HepG2 (cell line): ENCODE measurements around the gene PERCC1. TPM values are rescaled to one million over a fixed set of nuclear protein-coding genes. Genes with fewer than 3 reads are reported as not detected.
A peak's percentile ranks its signal among the peaks of the same experiment; 100 is the strongest.

ENCODE experiments used
- ADNP ChIP-seq: sonication (generic); formaldehyde crosslinking; IDR thresholded peaks from 2 replicates; pipeline ENCODE4 v1.4.0; 2020; ENCODE audit warnings: missing genetic modification reagents
- ARID3A ChIP-seq: IDR thresholded peaks from 2 replicates; pipeline ENCODE4 v1.6.1; 2012; ENCODE audit warnings: low read depth, low read length, improper control_type of control experiment
- BHLHE40 ChIP-seq: IDR thresholded peaks from 2 replicates; pipeline ENCODE4 v1.6.1; 2011; ENCODE audit warnings: low read length, improper control_type of control experiment
- CEBPZ ChIP-seq: IDR thresholded peaks from 2 replicates; pipeline ENCODE4 v1.6.1; 2012; ENCODE audit warnings: low read length, improper control_type of control experiment
- CSRNP1 ChIP-seq: sonication (generic); formaldehyde crosslinking; IDR thresholded peaks from 2 replicates; pipeline ENCODE4 v1.8.1; 2023; ENCODE audit warnings: mild to moderate bottlenecking, missing genetic modification reagents
- HNRNPLL ChIP-seq: fragments of 200-400 bp; formaldehyde crosslinking; IDR thresholded peaks from 2 replicates; pipeline ENCODE4 v1.6.1; 2017; ENCODE audit warnings: mild to moderate bottlenecking, low read depth, low read length; ENCODE audit not compliant: poor library complexity, severe bottlenecking
- HOXA5 ChIP-seq: sonication (generic); formaldehyde crosslinking; IDR thresholded peaks from 2 replicates; pipeline ENCODE4 v1.4.0; 2020; ENCODE audit warnings: missing genetic modification reagents
- IRX3 ChIP-seq: sonication (generic); formaldehyde crosslinking; IDR thresholded peaks from 2 replicates; pipeline ENCODE4 v1.8.1; 2023; ENCODE audit warnings: mild to moderate bottlenecking, low read depth, missing genetic modification reagents, borderline replicate concordance
- KLF16 ChIP-seq, 2 experiments: sonication (generic) in 1 of 2; formaldehyde crosslinking in 1 of 2; IDR thresholded peaks; 2 replicates each; pipeline versions ENCODE4 v1.6.1 to v1.8.0; 2016 to 2023; ENCODE audit warnings: missing genetic modification reagents in 2 of 2, missing compliant biosample characterization in 1 of 2
- KLF9 ChIP-seq: IDR thresholded peaks from 2 replicates; pipeline ENCODE4 v1.6.1; 2016; ENCODE audit warnings: low read depth
- SAP130 ChIP-seq: IDR thresholded peaks from 2 replicates; pipeline ENCODE4 v1.6.1; 2016; ENCODE audit warnings: low read depth
- ZBTB38 ChIP-seq: sonication (generic); formaldehyde crosslinking; IDR thresholded peaks from 2 replicates; pipeline ENCODE4 v1.5.1; 2020; ENCODE audit warnings: mild to moderate bottlenecking, missing genetic modification reagents
- ZNF274 ChIP-seq: sonication (generic); formaldehyde crosslinking; IDR thresholded peaks from 2 replicates; pipeline ENCODE4 v1.5.1; 2020; ENCODE audit warnings: mild to moderate bottlenecking, missing genetic modification reagents
- ZNF557 ChIP-seq: sonication (generic); formaldehyde crosslinking; IDR thresholded peaks from 2 replicates; pipeline ENCODE4 v1.4.0; 2020; ENCODE audit warnings: missing genetic modification reagents
- ZNF709 ChIP-seq: sonication (generic); formaldehyde crosslinking; IDR thresholded peaks from 2 replicates; pipeline ENCODE4 v1.5.0; 2020; ENCODE audit warnings: mild to moderate bottlenecking, missing genetic modification reagents
- ZNF746 ChIP-seq: sonication (generic); formaldehyde crosslinking; IDR thresholded peaks from 2 replicates; pipeline ENCODE4 v1.8.0; 2022; ENCODE audit warnings: mild to moderate bottlenecking, missing genetic modification reagents
- ZNF772 ChIP-seq: sonication (generic); formaldehyde crosslinking; IDR thresholded peaks from 2 replicates; pipeline ENCODE4 v1.5.0; 2020; ENCODE audit warnings: mild to moderate bottlenecking, missing genetic modification reagents
- polyA plus RNA-seq, 8 experiments: library from polyadenylated mRNA; depleted of rRNA in 3 of 8; stranded (reverse) in 7 of 8; unstranded in 1 of 8; fragments of >200 nt; fragmentation: Illumina TruSeq in 4 of 8; extraction: Trizol in 4 of 8; gene quantifications; 2 replicates each; pipeline versions ENCODE4 v1.2.1 to v1.2.3, GENCODE V29; 2011 to 2016; ENCODE audit warnings: low read depth in 4 of 8, missing spikeins in 1 of 8, mixed read lengths in 1 of 8; ENCODE audit not compliant: insufficient read depth in 1 of 8
- total RNA-seq, 5 experiments: library from RNA; depleted of rRNA; stranded (reverse); fragments of >200 nt; fragmentation: Illumina TruSeq; extraction: Trizol; gene quantifications; 2 replicates each; pipeline ENCODE4 v1.2.3, GENCODE V29; 2016; ENCODE audit warnings: low read depth in 1 of 5
- TF ChIP-seq, protein P1 (sequence below): sonication (generic); formaldehyde crosslinking; conservative IDR thresholded peaks from 2 replicates; pipeline ENCODE4 v1.4.0; 2020; ENCODE audit warnings: mild to moderate bottlenecking, missing genetic modification reagents, moderate library complexity
- TF ChIP-seq, protein P2 (sequence below): sonication (generic); formaldehyde crosslinking; IDR thresholded peaks from 2 replicates; pipeline ENCODE4 v1.4.0; 2020; ENCODE audit warnings: missing genetic modification reagents

Gene PERCC1
- total and polyA plus RNA-seq, 2 of the 13 experiments (the other 11 are each of a cell fraction or from before 2014, with no cell fraction given) = 0.15 TPM; not detected in 1

DNA sequence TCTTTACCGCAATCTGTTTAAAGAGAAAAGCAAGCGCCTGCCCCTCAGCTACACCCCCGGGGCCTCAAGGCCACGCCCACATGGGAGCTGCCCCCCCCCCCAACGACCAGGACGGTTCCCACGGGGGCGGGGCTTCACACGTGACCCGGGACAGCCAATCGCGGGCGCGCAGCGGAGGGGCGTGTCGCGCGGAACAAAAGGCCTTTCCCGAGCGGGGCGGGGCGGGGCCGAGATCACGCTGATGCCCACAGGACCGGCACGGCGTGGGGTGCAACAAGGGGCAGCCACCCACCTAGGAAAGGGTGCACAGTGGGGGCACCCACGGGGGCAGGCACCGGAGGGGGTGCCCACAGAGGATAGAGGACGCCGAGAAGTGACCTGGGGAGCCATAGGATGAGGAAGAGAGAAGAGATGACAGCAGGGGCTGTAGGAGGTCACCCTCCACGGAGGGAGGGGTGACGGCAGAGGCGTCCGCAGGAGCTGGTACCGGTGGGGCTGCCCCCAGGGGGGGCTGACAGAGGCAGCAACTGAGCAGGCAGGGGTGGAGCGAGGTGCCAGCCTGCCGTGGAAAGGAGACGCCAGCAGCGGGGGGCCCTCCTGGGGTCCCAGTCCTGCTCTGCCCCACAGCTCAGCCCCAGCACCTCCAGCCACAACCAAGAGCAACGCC lies 22.6 kb upstream of the PERCC1 start (continued):
- TF ChIP-seq ZNF274 (CRISPR knock-in tag) = 0 out of 2 replicates have a peak, but pooled peaks have one; percentile 29
- TF ChIP-seq ZBTB38 (CRISPR knock-in tag) = no peak
- TF ChIP-seq CSRNP1 (CRISPR knock-in tag) = no peak
- TF ChIP-seq HOXA5 = 0 out of 2 replicates have a peak, but pooled peaks have one; percentile 41
- peak; percentile 91 for TF ChIP-seq SAP130 (CRISPR knock-in tag)
- no peak for TF ChIP-seq ZNF709 (CRISPR knock-in tag)
- no peak for TF ChIP-seq ZNF772 (CRISPR knock-in tag)
- TF ChIP-seq ZNF557 (CRISPR knock-in tag) = 0 out of 2 replicates have a peak, but pooled peaks have one; percentile 50
- peak in 1 of 2 experiments; percentile 74; a peak in 1 of 4 replicates for TF ChIP-seq KLF16 (CRISPR knock-in tag; IDR thresholded peaks at IDR 0.05)
- TF ChIP-seq IRX3 (CRISPR knock-in tag) = no peak
- TF ChIP-seq, protein P1, sequence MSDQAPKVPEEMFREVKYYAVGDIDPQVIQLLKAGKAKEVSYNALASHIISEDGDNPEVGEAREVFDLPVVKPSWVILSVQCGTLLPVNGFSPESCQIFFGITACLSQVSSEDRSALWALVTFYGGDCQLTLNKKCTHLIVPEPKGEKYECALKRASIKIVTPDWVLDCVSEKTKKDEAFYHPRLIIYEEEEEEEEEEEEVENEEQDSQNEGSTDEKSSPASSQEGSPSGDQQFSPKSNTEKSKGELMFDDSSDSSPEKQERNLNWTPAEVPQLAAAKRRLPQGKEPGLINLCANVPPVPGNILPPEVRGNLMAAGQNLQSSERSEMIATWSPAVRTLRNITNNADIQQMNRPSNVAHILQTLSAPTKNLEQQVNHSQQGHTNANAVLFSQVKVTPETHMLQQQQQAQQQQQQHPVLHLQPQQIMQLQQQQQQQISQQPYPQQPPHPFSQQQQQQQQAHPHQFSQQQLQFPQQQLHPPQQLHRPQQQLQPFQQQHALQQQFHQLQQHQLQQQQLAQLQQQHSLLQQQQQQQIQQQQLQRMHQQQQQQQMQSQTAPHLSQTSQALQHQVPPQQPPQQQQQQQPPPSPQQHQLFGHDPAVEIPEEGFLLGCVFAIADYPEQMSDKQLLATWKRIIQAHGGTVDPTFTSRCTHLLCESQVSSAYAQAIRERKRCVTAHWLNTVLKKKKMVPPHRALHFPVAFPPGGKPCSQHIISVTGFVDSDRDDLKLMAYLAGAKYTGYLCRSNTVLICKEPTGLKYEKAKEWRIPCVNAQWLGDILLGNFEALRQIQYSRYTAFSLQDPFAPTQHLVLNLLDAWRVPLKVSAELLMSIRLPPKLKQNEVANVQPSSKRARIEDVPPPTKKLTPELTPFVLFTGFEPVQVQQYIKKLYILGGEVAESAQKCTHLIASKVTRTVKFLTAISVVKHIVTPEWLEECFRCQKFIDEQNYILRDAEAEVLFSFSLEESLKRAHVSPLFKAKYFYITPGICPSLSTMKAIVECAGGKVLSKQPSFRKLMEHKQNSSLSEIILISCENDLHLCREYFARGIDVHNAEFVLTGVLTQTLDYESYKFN (CRISPR knock-in tag) = peak; percentile 40; the same call in 1 of the 2 replicates
- no peak for TF ChIP-seq HNRNPLL
- peak; percentile 84; the same call in 1 of the 2 replicates for TF ChIP-seq KLF9
- no peak for TF ChIP-seq ADNP (CRISPR knock-in tag)
- no peak for TF ChIP-seq CEBPZ
- no peak for TF ChIP-seq ARID3A
- TF ChIP-seq, protein P2, sequence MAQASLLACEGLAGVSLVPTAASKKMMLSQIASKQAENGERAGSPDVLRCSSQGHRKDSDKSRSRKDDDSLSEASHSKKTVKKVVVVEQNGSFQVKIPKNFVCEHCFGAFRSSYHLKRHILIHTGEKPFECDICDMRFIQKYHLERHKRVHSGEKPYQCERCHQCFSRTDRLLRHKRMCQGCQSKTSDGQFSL (CRISPR knock-in tag) = peak; percentile 95
- peak; percentile 57 for TF ChIP-seq BHLHE40
- no peak for TF ChIP-seq ZNF746 (CRISPR knock-in tag)
